ENCODE measurements around the gene SFXN5.
"Not testable (repeated sequence)": the region's sequence is repeated elsewhere in the genome, so short reads cannot be mapped to it uniquely, and the experiment has no call there.

The SFXN5 gene, protein sequence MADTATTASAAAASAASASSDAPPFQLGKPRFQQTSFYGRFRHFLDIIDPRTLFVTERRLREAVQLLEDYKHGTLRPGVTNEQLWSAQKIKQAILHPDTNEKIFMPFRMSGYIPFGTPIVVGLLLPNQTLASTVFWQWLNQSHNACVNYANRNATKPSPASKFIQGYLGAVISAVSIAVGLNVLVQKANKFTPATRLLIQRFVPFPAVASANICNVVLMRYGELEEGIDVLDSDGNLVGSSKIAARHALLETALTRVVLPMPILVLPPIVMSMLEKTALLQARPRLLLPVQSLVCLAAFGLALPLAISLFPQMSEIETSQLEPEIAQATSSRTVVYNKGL

DNA sequence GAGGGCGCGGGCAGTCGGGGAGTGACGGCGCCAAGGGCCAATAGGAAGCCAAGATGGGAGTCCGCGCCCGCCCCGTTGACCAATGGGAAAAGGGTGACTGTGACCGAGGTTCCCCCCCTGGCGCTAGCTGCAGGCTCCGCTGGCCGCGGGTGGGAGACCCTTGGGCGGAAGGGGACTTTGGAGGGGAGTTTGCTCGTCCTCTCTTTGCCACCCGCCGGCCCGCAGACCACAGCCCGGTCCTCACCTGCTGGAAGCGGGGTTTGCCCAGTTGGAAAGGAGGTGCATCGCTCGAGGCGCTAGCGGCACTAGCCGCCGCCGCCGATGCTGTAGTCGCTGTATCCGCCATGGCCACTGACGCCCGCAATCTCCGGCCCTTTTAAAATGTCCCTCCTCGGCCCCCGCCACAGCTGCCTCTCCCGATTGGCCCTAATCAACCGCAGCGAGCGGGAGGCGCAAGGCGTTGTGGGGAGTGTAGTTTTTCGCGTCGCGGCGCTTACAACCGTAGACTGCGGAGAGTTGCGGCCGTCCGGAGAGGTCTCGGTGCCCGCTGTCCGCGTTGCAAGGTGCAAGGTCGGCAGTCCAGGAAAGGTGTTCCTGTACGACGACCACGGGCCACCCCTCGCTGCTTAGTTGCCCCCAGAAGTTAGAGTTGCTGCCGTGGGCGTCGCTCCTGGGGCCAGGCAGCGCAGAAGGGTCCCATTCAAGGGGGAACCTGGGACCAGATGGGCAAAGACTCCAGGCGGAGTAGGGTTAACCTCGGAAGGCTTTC, at the start of gene SFXN5:
Gene SFXN5, minus strand, starts transcription at position 353 of the 769 bp plus-strand sequence. Its CDS starts 7 bp downstream, at position 346.
- peaks cover 6% of the 10 kb centered on the region for H3K36me3 Mint-ChIP-seq (ENCODE audit: low read depth)
- no peaks in the 10 kb centered on the region for H3K9me3 Mint-ChIP-seq
- peak within 1 kb of the TSS; percentile 89 for H3K4me3 Mint-ChIP-seq
- peak within 1 kb of the TSS; percentile 95 for H3K27ac Mint-ChIP-seq
- H3K4me1 Mint-ChIP-seq (ENCODE audit: low read depth): peaks cover 26% of the 10 kb centered on the region
- DNase-seq: peak; percentile 99
- no peaks in the 10 kb centered on the region for H3K27me3 Mint-ChIP-seq

DNA sequence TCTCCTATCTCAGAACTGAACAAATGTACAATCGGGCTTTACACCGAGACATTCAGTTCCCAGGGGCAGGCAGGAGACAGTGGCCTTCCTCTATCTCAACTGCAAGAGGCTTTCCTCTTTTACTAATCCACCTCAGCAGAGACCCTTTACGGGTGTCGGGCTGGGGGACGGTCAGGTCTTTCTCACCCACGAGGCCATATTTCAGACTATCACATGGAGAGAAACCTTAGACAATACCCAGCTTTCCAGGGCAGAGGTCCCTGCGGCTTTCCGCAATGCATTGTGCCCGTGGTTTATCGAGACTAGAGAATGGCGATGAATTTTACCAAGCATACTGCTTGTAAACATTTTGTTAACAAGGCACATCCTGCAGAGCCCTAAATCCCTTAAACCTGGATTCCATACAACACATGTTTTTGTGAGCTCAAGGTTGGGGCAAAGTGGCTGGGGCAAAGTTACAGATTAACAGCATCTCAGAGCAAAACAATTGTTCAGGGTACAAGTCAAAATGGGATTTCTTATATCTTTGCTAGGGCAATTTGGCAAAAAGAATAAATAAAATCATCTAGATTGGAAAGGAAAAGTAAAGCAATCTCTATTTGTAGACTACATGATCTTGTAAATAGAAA, 48.2 kb upstream of the SFXN5 start:
- H3K4me3 Mint-ChIP-seq; H3K36me3 Mint-ChIP-seq (ENCODE audit: low read depth); DNase-seq; H3K9me3 Mint-ChIP-seq; H3K27ac Mint-ChIP-seq; H3K4me1 Mint-ChIP-seq (ENCODE audit: low read depth): not testable (repeated sequence)
- peaks cover 31% of the 10 kb centered on the region for H3K27me3 Mint-ChIP-seq

DNA sequence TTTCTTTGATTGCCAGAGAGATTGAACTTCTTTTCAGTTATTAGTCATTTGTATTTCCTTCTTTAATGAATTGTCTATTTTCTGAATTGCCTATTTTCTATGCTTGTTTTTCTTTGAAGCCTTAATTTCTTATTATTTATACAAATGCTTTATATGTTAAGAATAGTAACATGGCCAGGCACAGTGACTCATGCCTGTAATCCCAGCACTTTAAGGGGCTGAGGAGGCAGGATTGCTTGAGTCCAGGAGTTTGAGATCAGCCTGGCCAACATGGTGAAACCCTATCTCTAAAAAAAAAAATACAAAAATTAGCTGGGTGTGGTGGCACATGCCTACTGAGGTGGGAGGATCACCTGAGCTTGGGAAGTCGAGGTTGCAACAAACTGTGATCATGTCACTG, 45.9 kb upstream of the SFXN5 start:
- H3K4me3 Mint-ChIP-seq: no peak overlapping the region
- peaks cover 11% of the 10 kb centered on the region for H3K4me1 Mint-ChIP-seq (ENCODE audit: low read depth)
- no peak for DNase-seq
- H3K36me3 Mint-ChIP-seq (ENCODE audit: low read depth): no peaks in the 10 kb centered on the region
- no peak overlapping the region for H3K27ac Mint-ChIP-seq
- peaks cover 15% of the 10 kb centered on the region for H3K27me3 Mint-ChIP-seq
- H3K9me3 Mint-ChIP-seq: no peaks in the 10 kb centered on the region

DNA sequence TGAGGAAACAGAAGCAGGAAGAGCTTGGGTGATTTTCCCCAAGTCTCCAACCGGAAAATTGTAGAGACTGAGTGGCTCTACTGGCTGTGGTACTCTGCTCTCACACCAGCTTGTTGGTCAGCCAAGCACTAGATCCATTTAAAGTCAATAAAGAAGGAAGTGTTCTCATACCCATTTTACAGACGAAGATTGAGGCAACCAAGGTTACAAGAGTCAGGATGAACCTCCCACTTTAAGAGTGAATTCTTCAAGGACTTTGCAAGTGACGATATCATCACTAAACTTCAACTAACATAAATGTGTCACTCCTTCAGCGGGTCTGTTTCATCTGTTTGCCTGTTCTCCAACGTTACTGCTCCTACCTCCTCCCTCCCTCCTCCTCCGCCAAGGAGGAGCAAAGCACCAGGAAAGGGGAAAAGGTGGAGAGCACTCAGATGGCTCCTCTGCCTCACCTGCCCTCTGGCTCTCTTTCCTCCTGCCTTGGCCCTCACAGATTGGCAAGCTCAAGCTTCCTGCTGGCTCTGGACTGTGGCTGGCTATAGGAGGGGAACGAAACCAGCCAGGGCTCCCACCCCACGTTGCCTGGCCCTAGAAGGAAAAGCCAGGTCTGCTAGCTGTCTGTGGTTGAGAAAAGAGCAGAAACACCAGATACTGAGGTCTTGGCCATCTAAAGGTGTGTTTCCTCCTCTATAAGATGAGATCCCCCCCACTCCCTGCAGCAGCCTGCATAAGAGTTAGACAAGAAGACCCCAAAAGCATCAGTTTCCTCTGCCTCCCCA, 44.9 kb upstream of the SFXN5 start:
- peaks cover 18% of the 10 kb centered on the region for H3K27me3 Mint-ChIP-seq
- H3K4me1 Mint-ChIP-seq (ENCODE audit: low read depth): peaks cover 18% of the 10 kb centered on the region

DNA sequence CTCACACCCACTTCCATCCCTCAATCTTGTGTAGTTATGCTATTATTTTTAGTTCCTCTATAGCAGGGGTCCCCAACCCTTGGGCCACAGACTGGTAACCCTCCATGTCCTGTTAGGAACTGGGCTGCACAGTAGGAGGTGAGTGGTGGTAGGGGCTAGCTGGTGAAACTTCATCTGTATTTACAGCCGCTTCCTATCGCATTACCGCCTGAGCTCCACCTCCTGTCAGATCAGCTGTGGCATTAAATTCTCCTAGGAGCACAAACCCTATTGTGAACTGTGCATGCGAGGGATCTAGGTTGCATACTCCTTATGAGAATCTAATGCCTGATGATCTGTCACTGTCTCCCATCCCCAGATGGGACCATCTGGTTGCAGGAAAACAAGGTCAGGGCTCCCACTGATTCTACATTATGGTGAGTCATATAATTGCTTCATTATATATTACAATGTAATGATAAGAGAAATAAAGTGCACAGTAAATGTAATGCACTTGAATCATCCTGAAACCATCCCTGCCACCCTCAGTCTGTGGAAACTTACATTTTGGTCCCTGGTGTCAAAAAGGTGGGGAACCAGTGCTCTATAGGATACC, 42.9 kb upstream of the SFXN5 start:
- H3K27ac Mint-ChIP-seq: no peak overlapping the region
- H3K27me3 Mint-ChIP-seq: peaks cover 7% of the 10 kb centered on the region
- H3K4me1 Mint-ChIP-seq (ENCODE audit: low read depth): peaks cover 27% of the 10 kb centered on the region
- H3K4me3 Mint-ChIP-seq: peak overlapping the region; percentile 63
- no peaks in the 10 kb centered on the region for H3K36me3 Mint-ChIP-seq (ENCODE audit: low read depth)
- no peaks in the 10 kb centered on the region for H3K9me3 Mint-ChIP-seq
- DNase-seq: no peak

More for the DNA sequence above, 44.9 kb upstream of the SFXN5 start:
- H3K9me3 Mint-ChIP-seq: no peaks in the 10 kb centered on the region
- no peak for DNase-seq
- H3K36me3 Mint-ChIP-seq (ENCODE audit: low read depth): no peaks in the 10 kb centered on the region
- no peak overlapping the region for H3K4me3 Mint-ChIP-seq
- H3K27ac Mint-ChIP-seq: no peak overlapping the region

DNA sequence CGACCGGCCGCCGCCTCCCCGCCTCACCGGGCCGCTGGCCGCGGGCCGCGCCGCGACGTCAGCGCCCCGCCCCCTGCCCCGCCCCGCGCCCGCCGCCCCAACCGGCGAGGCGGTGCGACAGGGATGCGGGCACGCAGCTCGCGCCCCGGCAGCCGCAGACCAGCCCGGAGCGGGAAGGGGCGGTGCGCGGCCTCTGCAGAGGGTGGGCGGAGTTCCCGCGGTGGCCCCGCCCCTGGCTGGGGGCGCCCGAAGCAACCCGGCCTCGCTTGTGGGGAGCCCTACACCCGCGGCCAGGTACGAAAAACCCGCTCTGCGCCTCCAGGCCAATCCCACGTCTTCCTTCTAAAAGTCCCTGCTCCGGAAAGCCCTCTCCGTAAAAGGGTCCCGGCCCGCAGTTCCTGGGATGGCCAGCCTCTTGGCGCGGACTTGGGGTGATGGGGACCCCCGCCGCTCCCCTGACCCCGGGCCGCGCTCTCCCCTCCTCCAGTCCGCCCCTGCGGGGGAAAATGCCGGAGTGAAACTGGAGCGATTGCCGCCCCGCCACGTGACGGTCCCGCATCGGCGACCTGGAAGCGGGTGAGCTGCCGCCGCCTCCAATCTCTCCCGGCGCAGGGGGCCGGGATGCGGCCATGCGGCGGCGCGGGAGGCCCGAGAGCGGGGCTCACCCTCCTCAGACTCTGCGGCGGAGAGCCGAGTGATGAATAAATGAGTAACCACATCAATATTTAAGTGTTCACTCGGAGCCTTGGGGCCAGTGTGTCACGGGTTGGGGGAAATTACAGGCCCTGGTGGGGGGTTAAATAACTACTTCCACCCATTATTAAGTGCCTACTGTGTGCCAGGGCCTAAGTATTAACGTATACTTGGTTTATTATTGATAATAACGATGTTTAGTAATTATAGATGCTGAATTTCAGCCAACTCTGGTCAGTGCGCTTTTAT, 41.7 kb upstream of the SFXN5 start, which contains the start of gene RAB11FIP5:
Gene RAB11FIP5, minus strand, starts transcription at position 36 of the 942 bp plus-strand sequence. CDS start 171 bp downstream, outside the sequence.
- Mint-ChIP-seq H3K27me3 (peaks cover 4% of the 10 kb centered on the region), H3K4me1 (ENCODE audit: low read depth) (peaks cover 28% of the 10 kb centered on the region), H3K27ac (peak within 1 kb of the TSS; percentile 63)

DNA sequence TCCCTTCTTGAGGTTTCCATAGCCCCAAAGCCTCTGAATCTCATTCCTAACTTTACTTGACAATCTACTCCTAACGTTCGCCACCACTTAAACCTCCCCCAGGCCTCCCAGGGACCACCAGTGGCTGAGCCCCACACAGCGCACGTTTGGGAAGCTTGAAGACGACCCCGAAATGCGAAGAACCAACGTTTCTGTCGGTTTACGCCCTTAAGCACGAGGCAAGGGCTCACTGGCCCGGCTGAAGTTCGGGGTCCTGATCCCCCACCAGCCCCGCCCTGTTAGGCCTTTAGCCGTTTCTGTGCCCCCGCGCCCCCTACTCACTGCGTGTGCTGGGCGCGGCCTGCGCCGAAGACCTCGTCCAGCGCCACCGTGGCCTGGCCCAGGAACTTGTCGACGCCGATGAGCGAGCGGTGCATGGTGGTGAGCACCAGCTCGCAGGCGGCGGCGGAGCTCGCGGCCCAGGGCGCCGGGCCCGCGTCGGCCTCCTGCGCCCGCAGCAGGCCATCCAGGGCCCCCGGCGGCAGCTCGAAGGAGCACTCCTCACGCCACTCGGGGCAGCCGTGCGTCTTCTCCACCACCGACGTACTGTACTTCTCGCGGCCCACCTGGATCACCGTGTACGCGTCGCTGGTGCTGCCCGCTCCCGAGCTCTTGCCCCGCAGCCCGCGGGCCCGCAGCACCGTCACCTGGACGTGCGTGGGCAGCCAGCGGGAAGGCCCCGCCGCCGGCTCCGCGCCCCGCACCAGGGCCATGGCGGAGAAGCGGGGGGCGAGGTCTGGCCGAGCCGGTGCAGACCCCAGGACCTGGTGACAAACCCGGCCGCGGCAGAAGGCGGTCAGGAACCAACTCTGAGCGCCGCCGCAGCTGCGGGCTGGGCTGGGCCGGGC, 40.8 kb upstream of the SFXN5 start:
- H3K4me1 Mint-ChIP-seq (ENCODE audit: low read depth): peaks cover 32% of the 10 kb centered on the region
- no peaks in the 10 kb centered on the region for H3K36me3 Mint-ChIP-seq (ENCODE audit: low read depth)
- H3K27me3 Mint-ChIP-seq: peaks cover 4% of the 10 kb centered on the region
- H3K9me3 Mint-ChIP-seq: no peaks in the 10 kb centered on the region
- DNase-seq: peak; percentile 64
- H3K4me3 Mint-ChIP-seq: peak overlapping the region; percentile 78
- peak overlapping the region; percentile 63 for H3K27ac Mint-ChIP-seq

More for the DNA sequence above, 41.7 kb upstream of the SFXN5 start, which contains the start of gene RAB11FIP5:
- H3K9me3 Mint-ChIP-seq: no peaks in the 10 kb centered on the region
- peak; percentile 86 for DNase-seq
- no peaks in the 10 kb centered on the region for H3K36me3 Mint-ChIP-seq (ENCODE audit: low read depth)
- H3K4me3 Mint-ChIP-seq: peak within 1 kb of the TSS; percentile 78

DNA sequence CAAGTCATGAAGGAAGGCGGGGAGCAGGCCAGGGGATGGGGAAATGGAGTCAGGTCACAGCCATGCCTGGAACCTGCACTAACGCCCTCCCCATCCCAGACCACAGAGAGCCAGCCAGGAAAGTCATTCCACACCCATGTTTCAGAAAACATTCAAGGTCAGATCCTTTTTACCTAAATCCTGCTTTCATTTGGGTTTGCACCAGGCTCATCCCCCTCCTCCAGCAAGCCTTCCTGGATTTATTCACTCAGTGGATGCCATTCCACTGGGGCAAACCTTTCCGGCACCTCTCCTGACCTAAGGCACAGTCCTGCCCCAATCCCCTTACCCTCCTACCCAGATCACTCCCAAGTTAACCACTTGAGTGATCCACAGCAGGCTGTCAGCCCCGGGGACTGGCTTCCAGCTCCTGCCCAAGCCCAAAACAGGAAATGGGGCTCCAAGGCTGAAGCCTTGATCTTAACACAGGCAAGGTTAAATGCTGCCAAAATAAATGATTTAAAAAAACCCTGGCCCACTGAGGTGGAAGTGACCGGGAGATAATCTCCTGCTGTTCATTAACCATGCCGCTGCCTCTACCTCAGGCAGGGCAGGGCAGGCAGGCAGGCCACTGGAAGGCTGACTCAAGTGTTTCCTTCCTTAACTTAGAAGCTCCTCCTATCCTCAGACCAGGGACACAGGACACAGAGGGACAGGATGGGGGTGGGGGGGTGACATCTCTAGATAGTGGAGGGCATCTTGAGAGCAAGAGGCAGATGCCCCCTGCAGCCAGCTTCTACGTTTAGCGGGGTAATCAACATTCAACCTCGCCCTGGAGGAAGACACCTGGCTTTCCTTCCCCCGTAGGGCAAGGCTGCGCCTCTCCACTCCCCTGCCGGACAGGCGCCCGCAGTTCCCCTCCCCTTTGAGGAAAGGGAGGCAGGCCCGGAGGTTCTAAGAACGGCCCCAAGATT, 39.8 kb upstream of the SFXN5 start:
- peaks cover 4% of the 10 kb centered on the region for H3K27me3 Mint-ChIP-seq
- no peaks in the 10 kb centered on the region for H3K36me3 Mint-ChIP-seq (ENCODE audit: low read depth)
- peak; percentile 47 for DNase-seq
- H3K4me1 Mint-ChIP-seq (ENCODE audit: low read depth): peaks cover 33% of the 10 kb centered on the region
- H3K4me3 Mint-ChIP-seq: peak overlapping the region; percentile 78
- H3K27ac Mint-ChIP-seq: peak overlapping the region; percentile 63
- H3K9me3 Mint-ChIP-seq: no peaks in the 10 kb centered on the region

DNA sequence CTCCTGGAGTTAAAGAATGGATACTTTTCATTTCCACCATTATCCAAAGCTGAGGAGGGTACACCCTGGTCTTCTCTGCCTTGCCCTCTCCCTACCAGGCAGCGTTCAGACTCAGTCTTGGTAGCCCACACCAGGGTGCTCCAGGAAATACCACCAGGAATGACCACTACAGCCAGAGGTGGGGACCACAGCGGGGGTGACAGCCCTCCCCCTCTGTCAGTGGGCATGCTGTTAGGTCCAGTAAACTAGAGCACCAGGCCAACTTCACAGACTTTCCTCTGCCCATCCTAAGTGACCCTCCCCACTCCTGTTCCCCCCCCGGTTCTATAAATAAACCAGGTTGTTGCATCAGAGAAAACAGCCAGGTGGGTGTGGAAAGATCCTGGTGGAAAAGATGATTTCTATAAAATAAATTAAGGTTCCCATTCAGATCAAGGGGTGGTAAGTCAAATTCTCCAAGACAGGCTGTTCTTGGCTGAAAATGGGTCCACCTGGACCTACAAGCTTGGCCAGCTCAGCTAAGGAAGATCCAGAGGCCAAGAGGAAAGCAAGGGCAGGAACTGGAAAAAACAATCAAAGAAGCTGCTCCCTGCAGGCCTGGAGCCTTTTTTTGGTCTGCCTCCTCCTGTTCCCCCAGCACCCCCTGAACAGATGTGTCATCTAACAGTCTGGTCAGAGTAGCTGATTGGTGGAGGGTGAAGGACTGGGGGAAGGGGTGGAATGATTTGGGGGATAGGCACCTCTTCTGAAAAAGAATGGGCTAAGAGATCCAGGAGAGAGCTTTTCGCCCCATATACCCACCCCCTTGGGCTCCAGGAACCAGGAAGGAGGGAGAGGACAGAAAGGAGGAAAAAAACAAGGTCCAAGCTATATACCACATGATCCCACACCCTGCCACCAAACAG, 38.9 kb upstream of the SFXN5 start:
- peaks cover 33% of the 10 kb centered on the region for H3K4me1 Mint-ChIP-seq (ENCODE audit: low read depth)
- no peak overlapping the region for H3K27ac Mint-ChIP-seq
- H3K4me3 Mint-ChIP-seq: peak overlapping the region; percentile 78
- no peak for DNase-seq
- H3K27me3 Mint-ChIP-seq: peaks cover 4% of the 10 kb centered on the region
- H3K9me3 Mint-ChIP-seq: no peaks in the 10 kb centered on the region
- H3K36me3 Mint-ChIP-seq (ENCODE audit: low read depth): no peaks in the 10 kb centered on the region

DNA sequence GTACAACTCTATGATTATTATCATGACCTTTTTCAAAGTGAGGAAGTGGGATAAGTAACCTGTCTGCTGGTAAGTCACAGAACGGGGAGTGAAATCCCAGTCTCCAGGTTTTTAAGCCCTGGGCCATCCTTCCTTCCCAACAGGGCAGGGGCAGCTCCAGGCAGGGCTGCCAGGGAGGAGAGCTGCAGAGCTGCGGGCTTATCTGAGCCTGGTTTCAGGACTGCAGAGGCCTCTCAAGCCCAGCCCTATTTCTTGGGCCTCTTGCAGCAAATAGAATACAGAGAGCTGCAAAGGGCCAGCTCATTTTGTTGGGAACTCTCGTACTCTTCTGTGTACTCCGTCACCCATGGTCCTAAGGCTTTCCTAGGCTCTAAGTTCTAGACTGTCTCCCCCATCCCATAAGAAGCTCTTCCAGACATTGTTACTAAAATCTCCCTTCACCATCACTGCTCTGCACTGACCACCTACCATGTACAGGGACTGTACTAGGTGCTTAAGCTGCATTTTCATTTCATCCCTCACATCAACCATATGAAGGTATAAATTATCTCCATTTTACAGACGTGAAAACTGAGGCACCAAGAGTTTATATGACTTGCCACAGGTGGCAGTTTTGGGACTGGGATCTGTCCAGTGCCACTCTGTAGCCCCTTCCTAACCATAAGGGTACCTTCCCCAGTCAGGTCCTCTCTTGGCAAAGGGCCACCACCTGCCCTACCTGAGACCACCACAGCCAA, 38.1 kb upstream of the SFXN5 start:
- Mint-ChIP-seq H3K36me3 (ENCODE audit: low read depth) (no peaks in the 10 kb centered on the region), H3K27me3 (peaks cover 4% of the 10 kb centered on the region), H3K4me3 (no peak overlapping the region), H3K9me3 (no peaks in the 10 kb centered on the region), H3K4me1 (ENCODE audit: low read depth) (peaks cover 30% of the 10 kb centered on the region), H3K27ac (no peak overlapping the region)
- DNase-seq: no peak

All from activated T-cell treated with anti-CD3 and anti-CD28 coated beads, Interleukin-2, amount 50 U/mL, for 24 hours (primary cell).